H1 (cell line): ENCODE data around the gene CCDC40. TPM values are rescaled to one million over a fixed set of nuclear protein-coding genes. Genes with fewer than 3 reads are reported as not detected.

Source experiments
- CHD2 ChIP-seq: IDR thresholded peaks from 2 replicates; pipeline ENCODE4 v1.6.1; 2012; ENCODE audit warnings: low read length, improper control_type of control experiment
- CTBP2 ChIP-seq: IDR thresholded peaks from 2 replicates; pipeline ENCODE4 v1.7.0; 2011; ENCODE audit warnings: borderline replicate concordance, mild to moderate bottlenecking, moderate library complexity, mixed read lengths, low read length; ENCODE audit not compliant: insufficient read depth, insufficient read length
- SUZ12 ChIP-seq: fragments of 200-600 bp; sonication (generic); IDR thresholded peaks from 2 replicates; pipeline ENCODE4 v1.6.1; 2012; ENCODE audit warnings: mild to moderate bottlenecking, inconsistent platforms, low read length, moderate library complexity, mixed read lengths
- polyA plus RNA-seq, 7 experiments: library from polyadenylated mRNA; depleted of rRNA in 3 of 7; stranded (reverse) in 5 of 7; unstranded in 2 of 7; fragments of >200 nt in 5 of 7; fragments of 200-250 nt in 2 of 7; gene quantifications; 1 replicate in 5 of 7; 2 replicates in 1 of 7; 4 replicates in 1 of 7; pipeline versions ENCODE4 v1.2.1 to v1.2.3, GENCODE V29; 2011 to 2013; ENCODE audit warnings: missing spikeins in 2 of 7, mixed read lengths in 2 of 7
- total RNA-seq: library from RNA; stranded (reverse); fragmentation: NEBNext Ultra II Directional; extraction: Animal tissue kit (Norgen Biotek cat#: 25700); gene quantifications from 2 replicates; pipeline ENCODE4 v1.2.1, GENCODE V29; 2021
- TF ChIP-seq, protein P1 (sequence below): fragments of 300-600 bp; sonication (generic); IDR thresholded peaks from 2 replicates; pipeline ENCODE4 v1.7.1; 2012; ENCODE audit warnings: low read length, moderate library complexity, mild to moderate bottlenecking, inconsistent platforms; ENCODE audit not compliant: insufficient replicate concordance

The CCDC40 gene
- total and polyA plus RNA-seq, 2 of the 8 experiments (the other 6 are each of a cell fraction or from before 2014, with no cell fraction given), result 4.1 to 11.5 TPM

DNA sequence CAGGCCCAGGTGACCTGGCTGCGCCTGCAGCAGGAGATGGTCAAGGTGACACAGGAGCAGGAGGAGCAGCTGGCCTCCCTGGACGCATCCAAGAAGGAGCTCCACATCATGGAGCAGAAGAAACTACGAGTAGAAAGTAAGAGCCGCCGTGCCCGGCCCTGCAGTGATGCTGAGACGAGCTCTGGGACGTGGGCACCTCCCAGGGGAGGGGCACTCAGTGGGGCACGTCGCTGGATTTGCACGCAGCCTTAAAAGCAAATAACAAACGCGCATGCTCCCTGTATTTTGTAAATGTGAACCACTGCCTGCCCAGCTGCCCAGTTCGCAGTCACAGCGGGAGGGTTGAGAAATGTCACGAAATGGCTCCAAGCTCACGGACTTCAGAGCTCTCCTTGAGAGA, 49.6 kb downstream of the CCDC40 start (continued):
- TF ChIP-seq CTBP2, result no peak
- no peak for TF ChIP-seq SUZ12
- TF ChIP-seq, protein P1, sequence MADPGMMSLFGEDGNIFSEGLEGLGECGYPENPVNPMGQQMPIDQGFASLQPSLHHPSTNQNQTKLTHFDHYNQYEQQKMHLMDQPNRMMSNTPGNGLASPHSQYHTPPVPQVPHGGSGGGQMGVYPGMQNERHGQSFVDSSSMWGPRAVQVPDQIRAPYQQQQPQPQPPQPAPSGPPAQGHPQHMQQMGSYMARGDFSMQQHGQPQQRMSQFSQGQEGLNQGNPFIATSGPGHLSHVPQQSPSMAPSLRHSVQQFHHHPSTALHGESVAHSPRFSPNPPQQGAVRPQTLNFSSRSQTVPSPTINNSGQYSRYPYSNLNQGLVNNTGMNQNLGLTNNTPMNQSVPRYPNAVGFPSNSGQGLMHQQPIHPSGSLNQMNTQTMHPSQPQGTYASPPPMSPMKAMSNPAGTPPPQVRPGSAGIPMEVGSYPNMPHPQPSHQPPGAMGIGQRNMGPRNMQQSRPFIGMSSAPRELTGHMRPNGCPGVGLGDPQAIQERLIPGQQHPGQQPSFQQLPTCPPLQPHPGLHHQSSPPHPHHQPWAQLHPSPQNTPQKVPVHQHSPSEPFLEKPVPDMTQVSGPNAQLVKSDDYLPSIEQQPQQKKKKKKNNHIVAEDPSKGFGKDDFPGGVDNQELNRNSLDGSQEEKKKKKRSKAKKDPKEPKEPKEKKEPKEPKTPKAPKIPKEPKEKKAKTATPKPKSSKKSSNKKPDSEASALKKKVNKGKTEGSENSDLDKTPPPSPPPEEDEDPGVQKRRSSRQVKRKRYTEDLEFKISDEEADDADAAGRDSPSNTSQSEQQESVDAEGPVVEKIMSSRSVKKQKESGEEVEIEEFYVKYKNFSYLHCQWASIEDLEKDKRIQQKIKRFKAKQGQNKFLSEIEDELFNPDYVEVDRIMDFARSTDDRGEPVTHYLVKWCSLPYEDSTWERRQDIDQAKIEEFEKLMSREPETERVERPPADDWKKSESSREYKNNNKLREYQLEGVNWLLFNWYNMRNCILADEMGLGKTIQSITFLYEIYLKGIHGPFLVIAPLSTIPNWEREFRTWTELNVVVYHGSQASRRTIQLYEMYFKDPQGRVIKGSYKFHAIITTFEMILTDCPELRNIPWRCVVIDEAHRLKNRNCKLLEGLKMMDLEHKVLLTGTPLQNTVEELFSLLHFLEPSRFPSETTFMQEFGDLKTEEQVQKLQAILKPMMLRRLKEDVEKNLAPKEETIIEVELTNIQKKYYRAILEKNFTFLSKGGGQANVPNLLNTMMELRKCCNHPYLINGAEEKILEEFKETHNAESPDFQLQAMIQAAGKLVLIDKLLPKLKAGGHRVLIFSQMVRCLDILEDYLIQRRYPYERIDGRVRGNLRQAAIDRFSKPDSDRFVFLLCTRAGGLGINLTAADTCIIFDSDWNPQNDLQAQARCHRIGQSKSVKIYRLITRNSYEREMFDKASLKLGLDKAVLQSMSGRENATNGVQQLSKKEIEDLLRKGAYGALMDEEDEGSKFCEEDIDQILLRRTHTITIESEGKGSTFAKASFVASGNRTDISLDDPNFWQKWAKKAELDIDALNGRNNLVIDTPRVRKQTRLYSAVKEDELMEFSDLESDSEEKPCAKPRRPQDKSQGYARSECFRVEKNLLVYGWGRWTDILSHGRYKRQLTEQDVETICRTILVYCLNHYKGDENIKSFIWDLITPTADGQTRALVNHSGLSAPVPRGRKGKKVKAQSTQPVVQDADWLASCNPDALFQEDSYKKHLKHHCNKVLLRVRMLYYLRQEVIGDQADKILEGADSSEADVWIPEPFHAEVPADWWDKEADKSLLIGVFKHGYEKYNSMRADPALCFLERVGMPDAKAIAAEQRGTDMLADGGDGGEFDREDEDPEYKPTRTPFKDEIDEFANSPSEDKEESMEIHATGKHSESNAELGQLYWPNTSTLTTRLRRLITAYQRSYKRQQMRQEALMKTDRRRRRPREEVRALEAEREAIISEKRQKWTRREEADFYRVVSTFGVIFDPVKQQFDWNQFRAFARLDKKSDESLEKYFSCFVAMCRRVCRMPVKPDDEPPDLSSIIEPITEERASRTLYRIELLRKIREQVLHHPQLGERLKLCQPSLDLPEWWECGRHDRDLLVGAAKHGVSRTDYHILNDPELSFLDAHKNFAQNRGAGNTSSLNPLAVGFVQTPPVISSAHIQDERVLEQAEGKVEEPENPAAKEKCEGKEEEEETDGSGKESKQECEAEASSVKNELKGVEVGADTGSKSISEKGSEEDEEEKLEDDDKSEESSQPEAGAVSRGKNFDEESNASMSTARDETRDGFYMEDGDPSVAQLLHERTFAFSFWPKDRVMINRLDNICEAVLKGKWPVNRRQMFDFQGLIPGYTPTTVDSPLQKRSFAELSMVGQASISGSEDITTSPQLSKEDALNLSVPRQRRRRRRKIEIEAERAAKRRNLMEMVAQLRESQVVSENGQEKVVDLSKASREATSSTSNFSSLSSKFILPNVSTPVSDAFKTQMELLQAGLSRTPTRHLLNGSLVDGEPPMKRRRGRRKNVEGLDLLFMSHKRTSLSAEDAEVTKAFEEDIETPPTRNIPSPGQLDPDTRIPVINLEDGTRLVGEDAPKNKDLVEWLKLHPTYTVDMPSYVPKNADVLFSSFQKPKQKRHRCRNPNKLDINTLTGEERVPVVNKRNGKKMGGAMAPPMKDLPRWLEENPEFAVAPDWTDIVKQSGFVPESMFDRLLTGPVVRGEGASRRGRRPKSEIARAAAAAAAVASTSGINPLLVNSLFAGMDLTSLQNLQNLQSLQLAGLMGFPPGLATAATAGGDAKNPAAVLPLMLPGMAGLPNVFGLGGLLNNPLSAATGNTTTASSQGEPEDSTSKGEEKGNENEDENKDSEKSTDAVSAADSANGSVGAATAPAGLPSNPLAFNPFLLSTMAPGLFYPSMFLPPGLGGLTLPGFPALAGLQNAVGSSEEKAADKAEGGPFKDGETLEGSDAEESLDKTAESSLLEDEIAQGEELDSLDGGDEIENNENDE, result no peak
- no peak for TF ChIP-seq CHD2
